ENCODE measurements around the gene LMF2.

The LMF2 gene

GRCh38 chr22:50502628-50503474, 4.7 kb downstream of the LMF2 start:
- DNase-seq (ENCODE audit: low spot score): no peak
- TF ChIP-seq CTCF (IDR thresholded peaks at IDR 0.05; ENCODE audit: extremely low read depth, missing control alignments): no peak

- no peak for DNase-seq (ENCODE audit: low spot score)
- TF ChIP-seq CTCF (IDR thresholded peaks at IDR 0.05; ENCODE audit: extremely low read depth, missing control alignments): no peak
These were observed 5.4 kb downstream of the LMF2 start for GRCh38 chr22:50502096-50502495.

- no peak for TF ChIP-seq CTCF (IDR thresholded peaks at IDR 0.05; ENCODE audit: extremely low read depth, missing control alignments)
- no peak for DNase-seq (ENCODE audit: low spot score)
These were observed 7.0 kb downstream of the LMF2 start for GRCh38 chr22:50500452-50500851.

GRCh38 chr22:50498322-50498890, 9.1 kb downstream of the LMF2 start:
- peak; percentile 78 for DNase-seq (ENCODE audit: low spot score)
- peak; percentile 62 for TF ChIP-seq CTCF (IDR thresholded peaks at IDR 0.05; ENCODE audit: extremely low read depth, missing control alignments)

GRCh38 chr22:50497093-50497492, 10.4 kb downstream of the LMF2 start:
- DNase-seq (ENCODE audit: low spot score): no peak
- no peak for TF ChIP-seq CTCF (IDR thresholded peaks at IDR 0.05; ENCODE audit: extremely low read depth, missing control alignments)

GRCh38 chr22:50490531-50491308, 16.8 kb downstream of the LMF2 start:
- DNase-seq (ENCODE audit: low spot score): peak; percentile 33
- TF ChIP-seq CTCF (IDR thresholded peaks at IDR 0.05; ENCODE audit: extremely low read depth, missing control alignments): no peak
